ENCODE results near the gene SCFD2.

GRCh38 chr4:53057679-53058078, 308.2 kb downstream of the SCFD2 start:
- TF ChIP-seq CTCF (IDR thresholded peaks at IDR 0.05; ENCODE audit: borderline replicate concordance, extremely low read depth, low read length, poor library complexity, severe bottlenecking) = no peak
- TF ChIP-seq EZH2 (IDR thresholded peaks at IDR 0.05; ENCODE audit: borderline replicate concordance, low read depth, low read length, severe bottlenecking) = no peak

All from DND-41 (cell line).